D721Med (cell line): ENCODE results near the gene PRL.

Experiments
- DNase-seq: peaks from one replicate; pipeline ENCODE4 v3.0.0; 2011; ENCODE audit warnings: low spot score; ENCODE audit not compliant: insufficient read length
- FAIRE-seq: peaks from 2 replicates; lab custom pipeline; 2011; peaks lifted over from hg19 to GRCh38; lab: Jason Lieb, UNC
- CTCF ChIP-seq: IDR thresholded peaks from 2 replicates; pipeline ENCODE4 v1.5.1; 2012; ENCODE audit warnings: mild to moderate bottlenecking, control low read depth; ENCODE audit not compliant: insufficient read depth; ENCODE audit errors: missing control alignments

Gene PRL

DNA sequence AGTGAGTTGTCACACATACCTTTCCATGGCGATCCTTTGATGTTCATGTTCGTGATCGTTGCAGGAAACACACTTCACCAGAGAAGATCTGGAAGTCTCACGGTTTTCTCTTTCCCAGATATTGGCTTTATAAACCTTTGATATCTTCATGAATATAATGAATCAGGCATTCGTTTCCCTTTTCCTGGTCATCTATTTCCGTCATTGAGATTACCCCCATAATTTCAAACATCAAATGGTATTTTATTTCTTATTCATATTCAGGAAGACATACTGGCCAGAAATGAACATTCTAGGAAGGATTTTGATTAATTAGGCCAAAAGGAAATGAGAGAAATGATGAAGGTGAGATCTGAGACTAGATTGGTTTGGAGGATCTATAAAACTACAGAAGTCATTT, at the start of gene PRL:
Gene PRL (minus strand): TSS at position 101 of the 400 bp plus-strand sequence. CDS start 54 bp downstream, at position 47.
- no peak for DNase-seq
- no peak for TF ChIP-seq CTCF
- no peak for FAIRE-seq

- FAIRE-seq (no peak), DNase-seq (no peak)
- TF ChIP-seq CTCF = peak; percentile 9
These were observed 47.0 kb upstream of the PRL start for GRCh38 chr6:22343864-22344263.

DNA sequence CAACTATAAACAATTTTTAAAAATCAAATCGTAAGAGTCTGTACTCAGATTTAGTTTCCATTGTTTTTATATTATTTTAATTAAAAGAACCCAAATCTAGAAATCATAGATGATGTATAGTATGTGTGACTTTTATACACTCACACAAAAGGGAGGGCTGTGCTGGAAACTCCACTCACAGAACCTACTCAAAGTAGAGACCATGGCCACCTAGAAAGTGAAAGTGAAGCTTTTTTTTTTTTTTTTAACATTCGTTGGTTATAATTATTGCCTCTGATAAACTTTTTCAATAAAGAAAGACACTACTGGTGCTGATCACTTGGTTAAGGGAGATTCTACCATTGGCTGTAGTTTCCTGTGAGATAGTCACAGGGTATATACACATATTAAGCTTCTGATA, 37.9 kb upstream of the PRL start:
- DNase-seq (no peak), FAIRE-seq (no peak)
- TF ChIP-seq CTCF = no peak

- TF ChIP-seq CTCF = no peak
- DNase-seq = no peak
- no peak for FAIRE-seq
These were observed 37.0 kb upstream of the PRL start for GRCh38 chr6:22333802-22334201.

DNA sequence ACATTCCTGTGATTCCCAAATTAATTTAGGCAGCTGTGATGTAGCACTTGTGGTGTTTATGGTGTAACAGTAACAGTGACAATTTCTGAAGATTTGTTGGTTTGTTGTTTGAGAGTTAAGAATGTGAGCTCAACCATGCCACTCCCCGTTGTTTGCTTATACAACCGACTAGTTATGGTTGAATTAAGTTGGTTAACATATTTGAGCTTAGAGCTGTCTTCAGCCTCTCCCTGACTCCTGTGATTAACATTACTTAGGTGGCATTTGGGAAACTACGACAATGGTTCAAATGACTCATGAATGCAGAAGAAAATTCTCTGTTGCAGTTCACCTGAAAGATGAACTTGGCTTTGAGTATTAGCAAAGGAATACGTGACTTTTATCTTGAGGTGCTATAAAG, 35.9 kb upstream of the PRL start:
- FAIRE-seq = no peak
- no peak for TF ChIP-seq CTCF
- no peak for DNase-seq

DNA sequence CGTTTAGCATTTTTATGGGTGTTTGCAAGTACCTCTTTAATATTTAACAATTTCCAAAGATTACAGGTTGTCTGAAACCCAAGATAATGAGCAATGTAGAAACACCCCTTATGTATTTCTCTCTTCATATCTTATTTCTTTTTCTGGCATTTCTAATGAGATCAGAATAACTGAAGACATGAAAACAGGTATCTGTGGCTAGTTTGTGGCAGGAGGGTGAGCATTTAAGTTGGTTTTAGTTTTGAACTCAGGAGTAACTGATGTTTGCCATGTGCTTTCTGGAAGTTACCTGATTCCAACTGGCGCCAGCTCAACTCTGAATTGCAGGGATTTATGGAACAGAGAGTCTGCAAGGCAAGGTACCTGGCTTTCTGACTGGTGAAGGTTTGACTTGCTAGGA, 35.4 kb upstream of the PRL start:
- FAIRE-seq = no peak
- no peak for TF ChIP-seq CTCF
- DNase-seq = no peak

DNA sequence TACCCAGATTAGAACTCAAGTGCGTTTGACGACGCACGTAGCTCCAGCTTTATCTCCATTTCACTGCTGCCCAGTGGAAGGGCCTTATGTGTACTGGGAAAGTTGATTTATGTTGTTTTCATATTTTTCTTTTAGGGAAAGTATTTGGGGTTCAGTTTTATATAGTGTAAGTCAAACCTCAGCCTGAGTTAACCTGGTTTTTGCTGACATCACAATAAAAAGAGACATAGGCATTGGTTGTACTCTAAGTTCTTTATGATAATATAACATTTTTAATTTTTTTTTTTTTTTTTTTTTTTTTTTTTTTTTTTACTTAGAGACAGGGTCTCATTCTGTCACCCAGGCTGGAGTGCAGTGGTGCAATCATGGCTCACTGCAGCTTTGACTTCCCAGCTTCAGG, 34.1 kb upstream of the PRL start:
- DNase-seq (no peak), FAIRE-seq (no peak)
- TF ChIP-seq CTCF = no peak
